HL-60 (cell line): ENCODE results near the gene NCCRP1.

Source experiments
- DNase-seq, 2 experiments: peaks; one replicate each; pipeline ENCODE4 v3.0.0-alpha.2; 2010 to 2020; ENCODE audit warnings: low read depth in 1 of 2, low spot score in 1 of 2
- H3K27ac ChIP-seq: fragments of 250-450 bp; sonication (Bioruptor Pico); replicated peaks from 2 replicates; pipeline ENCODE4 v1.5.1; 2020; ENCODE audit warnings: mild to moderate bottlenecking, moderate library complexity
- H3K27me3 ChIP-seq: fragments of 250-450 bp; sonication (Bioruptor Pico); 2 replicates; pipeline ENCODE4 v1.5.1; 2021; ENCODE audit warnings: mild to moderate bottlenecking, moderate library complexity; ENCODE audit not compliant: insufficient read depth, poor library complexity, severe bottlenecking
- H3K4me3 ChIP-seq: replicated peaks from 2 replicates; pipeline ENCODE4 v1.5.1; 2011; ENCODE audit warnings: mild to moderate bottlenecking, control low read depth, low read length; ENCODE audit not compliant: insufficient read depth
- CTCF ChIP-seq: IDR thresholded peaks from one replicate; pipeline ENCODE4 v1.5.1; 2011; ENCODE audit warnings: low read length, control low read depth, inconsistent platforms; ENCODE audit not compliant: insufficient read depth
- GABPA ChIP-seq: IDR thresholded peaks from 2 replicates; pipeline ENCODE4 v1.6.1; 2012; ENCODE audit warnings: low read depth
- POLR2AphosphoS5 ChIP-seq: IDR thresholded peaks from 2 replicates; pipeline ENCODE4 v1.6.1; 2012; ENCODE audit warnings: low read depth
- REST ChIP-seq: IDR thresholded peaks from 2 replicates; pipeline ENCODE4 v1.6.1; 2012; ENCODE audit warnings: low read depth; ENCODE audit not compliant: insufficient replicate concordance
- SPI1 ChIP-seq: IDR thresholded peaks from 2 replicates; pipeline ENCODE4 v1.6.1; 2012; ENCODE audit warnings: low read depth, mild to moderate bottlenecking, borderline replicate concordance

Gene NCCRP1

GRCh38 chr19:39208175-39208795, 11.5 kb downstream of the NCCRP1 start:
- no peak for DNase-seq
- Histone ChIP-seq H3K27me3 (peaks cover 21% of the 10 kb centered on the region), H3K4me3 (no peak overlapping the region)

GRCh38 chr19:39209196-39209595, 12.4 kb downstream of the NCCRP1 start:
- H3K27ac ChIP-seq = no peak overlapping the region
- DNase-seq = no peak
- TF ChIP-seq REST = no peak
- TF ChIP-seq GABPA = no peak
- no peak for TF ChIP-seq POLR2AphosphoS5
- TF ChIP-seq SPI1 = no peak
- no peak for TF ChIP-seq CTCF
- H3K4me3 ChIP-seq = no peak overlapping the region
- H3K27me3 ChIP-seq = peaks cover 12% of the 10 kb centered on the region

More at GRCh38 chr19:39208175-39208795, 11.5 kb downstream of the NCCRP1 start:
- no peak for TF ChIP-seq GABPA
- no peak for TF ChIP-seq REST
- TF ChIP-seq CTCF = no peak
- no peak for TF ChIP-seq SPI1
- no peak for TF ChIP-seq POLR2AphosphoS5
- H3K27ac ChIP-seq = no peak overlapping the region

GRCh38 chr19:39211731-39212374, 15.1 kb downstream of the NCCRP1 start:
- no peak for TF ChIP-seq GABPA
- TF ChIP-seq CTCF = no peak
- no peak for TF ChIP-seq SPI1
- no peak for TF ChIP-seq REST
- TF ChIP-seq POLR2AphosphoS5 = no peak

More at GRCh38 chr19:39211731-39212374, 15.1 kb downstream of the NCCRP1 start:
- DNase-seq = no peak
- Histone ChIP-seq H3K27ac (no peak overlapping the region), H3K27me3 (no peaks in the 10 kb centered on the region), H3K4me3 (no peak overlapping the region)
